Liver (tissue), 3 donors: ENCODE results near the gene ABLIM2.

Source experiments
- GABPA ChIP-seq, 2 donors: IDR thresholded peaks in 1 of 2; conservative IDR thresholded peaks in 1 of 2; 2 replicates each; pipeline ENCODE4 v1.6.1; 2016; ENCODE audit warnings: antibody characterized with exemption in 2 of 2, mild to moderate bottlenecking in 1 of 2, moderate library complexity in 1 of 2
- NR2F2 ChIP-seq: IDR thresholded peaks from 2 replicates; pipeline ENCODE4 v1.6.1; 2016; ENCODE audit warnings: antibody characterized with exemption
- RAD21 ChIP-seq, 2 donors: IDR thresholded peaks; 2 replicates each; pipeline ENCODE4 v1.6.1; 2016; ENCODE audit warnings: antibody characterized with exemption in 2 of 2, mild to moderate bottlenecking in 2 of 2
- TF ChIP-seq, protein P1 (sequence below): fragments of 150-350 bp; IDR thresholded peaks from 2 replicates; pipeline ENCODE4 v1.5.1; 2017; ENCODE audit warnings: improper control_type of control experiment, low read depth, low read length; ENCODE audit not compliant: missing input control
- donor health status: healthy.
- donor health status: healthy.

- TF ChIP-seq, protein P1, sequence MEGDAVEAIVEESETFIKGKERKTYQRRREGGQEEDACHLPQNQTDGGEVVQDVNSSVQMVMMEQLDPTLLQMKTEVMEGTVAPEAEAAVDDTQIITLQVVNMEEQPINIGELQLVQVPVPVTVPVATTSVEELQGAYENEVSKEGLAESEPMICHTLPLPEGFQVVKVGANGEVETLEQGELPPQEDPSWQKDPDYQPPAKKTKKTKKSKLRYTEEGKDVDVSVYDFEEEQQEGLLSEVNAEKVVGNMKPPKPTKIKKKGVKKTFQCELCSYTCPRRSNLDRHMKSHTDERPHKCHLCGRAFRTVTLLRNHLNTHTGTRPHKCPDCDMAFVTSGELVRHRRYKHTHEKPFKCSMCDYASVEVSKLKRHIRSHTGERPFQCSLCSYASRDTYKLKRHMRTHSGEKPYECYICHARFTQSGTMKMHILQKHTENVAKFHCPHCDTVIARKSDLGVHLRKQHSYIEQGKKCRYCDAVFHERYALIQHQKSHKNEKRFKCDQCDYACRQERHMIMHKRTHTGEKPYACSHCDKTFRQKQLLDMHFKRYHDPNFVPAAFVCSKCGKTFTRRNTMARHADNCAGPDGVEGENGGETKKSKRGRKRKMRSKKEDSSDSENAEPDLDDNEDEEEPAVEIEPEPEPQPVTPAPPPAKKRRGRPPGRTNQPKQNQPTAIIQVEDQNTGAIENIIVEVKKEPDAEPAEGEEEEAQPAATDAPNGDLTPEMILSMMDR, result no peak
- no peak for TF ChIP-seq RAD21 (IDR thresholded peaks at IDR 0.05)
- TF ChIP-seq NR2F2, result no peak
- no peak for TF ChIP-seq GABPA (IDR thresholded peaks at IDR 0.05 in 1 of 2, conservative IDR thresholded peaks at IDR 0.05 in 1 of 2)
These were observed 158.9 kb downstream of the ABLIM2 start for GRCh38 chr4:7999695-8000094.
